Fibroblast of mammary gland (primary cell): ENCODE results near the gene BMPR1A.
A peak's percentile ranks its signal among the peaks of the same experiment; 100 is the strongest.

Experiments
- DNase-seq: peaks from one replicate; pipeline ENCODE4 v3.0.0-alpha.2; 2010; ENCODE audit warnings: low read depth
- H3K4me3 ChIP-seq: 2 replicates; pipeline ENCODE4 v1.5.1; 2011; ENCODE audit warnings: low read depth, mild to moderate bottlenecking, low read length, moderate library complexity; ENCODE audit not compliant: control insufficient read depth
- TF ChIP-seq, protein P1 (sequence below): conservative IDR thresholded peaks from 2 replicates; pipeline ENCODE4 v1.5.1; 2011; ENCODE audit warnings: low read depth, low read length, inconsistent platforms; ENCODE audit not compliant: control insufficient read depth, insufficient read depth

BMPR1A gene

DNA sequence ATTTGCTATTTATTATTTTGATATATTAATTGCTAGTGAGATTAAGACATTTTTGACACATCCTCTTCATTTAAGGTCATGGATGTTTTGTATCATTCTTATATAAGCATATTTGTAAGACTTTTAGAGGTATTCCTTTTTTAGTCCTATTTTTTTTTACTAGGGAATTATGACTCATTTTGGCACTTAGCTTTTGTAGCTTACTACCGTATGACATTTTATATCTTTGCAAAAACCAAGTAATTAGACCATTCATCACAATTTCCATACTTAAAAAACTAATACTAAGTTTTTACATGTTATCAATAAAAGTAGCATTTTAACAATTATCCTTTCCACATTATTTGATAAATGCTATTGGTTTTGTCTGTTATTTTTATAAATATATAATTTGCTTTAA is 41.6 kb downstream of the BMPR1A start:
- DNase-seq: peak; percentile 38
- TF ChIP-seq, protein P1, sequence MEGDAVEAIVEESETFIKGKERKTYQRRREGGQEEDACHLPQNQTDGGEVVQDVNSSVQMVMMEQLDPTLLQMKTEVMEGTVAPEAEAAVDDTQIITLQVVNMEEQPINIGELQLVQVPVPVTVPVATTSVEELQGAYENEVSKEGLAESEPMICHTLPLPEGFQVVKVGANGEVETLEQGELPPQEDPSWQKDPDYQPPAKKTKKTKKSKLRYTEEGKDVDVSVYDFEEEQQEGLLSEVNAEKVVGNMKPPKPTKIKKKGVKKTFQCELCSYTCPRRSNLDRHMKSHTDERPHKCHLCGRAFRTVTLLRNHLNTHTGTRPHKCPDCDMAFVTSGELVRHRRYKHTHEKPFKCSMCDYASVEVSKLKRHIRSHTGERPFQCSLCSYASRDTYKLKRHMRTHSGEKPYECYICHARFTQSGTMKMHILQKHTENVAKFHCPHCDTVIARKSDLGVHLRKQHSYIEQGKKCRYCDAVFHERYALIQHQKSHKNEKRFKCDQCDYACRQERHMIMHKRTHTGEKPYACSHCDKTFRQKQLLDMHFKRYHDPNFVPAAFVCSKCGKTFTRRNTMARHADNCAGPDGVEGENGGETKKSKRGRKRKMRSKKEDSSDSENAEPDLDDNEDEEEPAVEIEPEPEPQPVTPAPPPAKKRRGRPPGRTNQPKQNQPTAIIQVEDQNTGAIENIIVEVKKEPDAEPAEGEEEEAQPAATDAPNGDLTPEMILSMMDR: no peak

DNA sequence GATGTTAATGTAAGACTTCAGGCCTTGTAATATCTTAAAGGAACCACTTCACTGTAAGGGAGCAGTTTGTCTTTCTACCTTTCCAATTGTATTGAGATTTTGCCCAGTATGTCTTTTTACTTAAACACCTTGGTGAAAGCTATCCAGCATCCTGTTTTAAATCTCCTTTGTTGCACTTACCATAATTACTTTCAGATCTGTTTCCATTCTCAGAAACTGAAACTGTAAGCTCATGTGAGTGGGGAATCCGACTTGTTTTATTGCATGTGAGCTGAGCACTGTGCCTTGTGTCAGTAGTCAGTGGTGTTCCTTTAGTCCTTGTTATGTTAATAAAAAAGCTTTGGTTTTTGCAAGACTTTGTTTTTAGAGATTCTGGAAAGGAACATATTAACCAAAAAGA is 42.2 kb downstream of the BMPR1A start:
- TF ChIP-seq, protein P1: no peak
- peak; percentile 53 for DNase-seq

More for the DNA sequence above, 41.6 kb downstream of the BMPR1A start:
- H3K4me3 ChIP-seq: no peak overlapping the region

DNA sequence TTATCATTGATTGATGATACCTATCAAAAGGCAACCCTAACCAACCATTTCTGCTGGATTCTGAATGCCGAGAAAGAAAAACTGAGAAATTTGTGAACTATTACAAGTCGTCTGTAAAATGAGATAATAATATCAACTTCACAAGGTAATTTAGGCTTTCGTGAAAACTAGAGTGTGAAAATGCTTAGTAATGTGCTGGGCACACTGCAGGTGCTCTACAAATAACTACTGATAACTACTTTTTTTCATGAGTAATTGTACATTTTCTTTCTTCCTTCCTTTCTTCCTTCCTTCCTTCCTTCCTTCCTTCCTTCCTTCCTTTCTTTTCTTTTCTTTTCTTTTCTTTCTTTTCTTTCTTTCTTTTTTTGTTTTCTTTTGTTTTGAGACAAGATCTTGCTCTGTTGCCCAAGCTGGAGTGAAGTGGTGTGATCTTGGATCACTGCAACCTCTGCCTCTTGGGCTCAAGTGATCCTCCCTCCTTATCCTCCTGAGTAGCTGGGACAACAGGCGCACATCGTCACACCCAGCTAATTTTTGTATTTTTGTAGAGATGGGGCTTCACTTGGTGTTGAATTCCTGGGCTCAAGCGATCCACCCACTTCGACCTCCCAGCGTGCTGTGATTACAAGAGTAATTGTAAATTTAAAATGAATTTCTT is 42.9 kb downstream of the BMPR1A start:
- TF ChIP-seq, protein P1: no peak
- no peak for DNase-seq
- no peak overlapping the region for H3K4me3 ChIP-seq

More for the DNA sequence above, 42.2 kb downstream of the BMPR1A start:
- H3K4me3 ChIP-seq: no peak overlapping the region

DNA sequence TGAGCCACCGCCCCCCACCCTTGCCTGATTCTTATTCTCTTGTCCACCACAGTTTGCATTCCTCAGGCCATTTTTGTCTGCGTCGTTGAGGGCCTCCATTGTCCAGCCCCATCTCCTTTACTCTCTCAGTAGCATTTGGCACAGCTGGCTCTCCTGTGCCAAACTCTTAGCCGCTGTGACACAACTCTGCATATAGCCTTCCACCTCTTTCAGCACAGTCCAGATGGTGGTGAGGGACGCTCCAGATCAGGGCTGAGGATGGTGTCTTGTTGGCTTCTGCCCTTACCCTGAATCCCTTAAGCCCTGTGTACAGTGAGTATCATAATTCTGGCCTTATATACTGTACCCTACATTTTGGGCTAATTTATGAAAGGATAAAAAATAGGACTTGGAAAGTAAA is 45.6 kb downstream of the BMPR1A start:
- no peak overlapping the region for H3K4me3 ChIP-seq
- DNase-seq: no peak
- TF ChIP-seq, protein P1: no peak

DNA sequence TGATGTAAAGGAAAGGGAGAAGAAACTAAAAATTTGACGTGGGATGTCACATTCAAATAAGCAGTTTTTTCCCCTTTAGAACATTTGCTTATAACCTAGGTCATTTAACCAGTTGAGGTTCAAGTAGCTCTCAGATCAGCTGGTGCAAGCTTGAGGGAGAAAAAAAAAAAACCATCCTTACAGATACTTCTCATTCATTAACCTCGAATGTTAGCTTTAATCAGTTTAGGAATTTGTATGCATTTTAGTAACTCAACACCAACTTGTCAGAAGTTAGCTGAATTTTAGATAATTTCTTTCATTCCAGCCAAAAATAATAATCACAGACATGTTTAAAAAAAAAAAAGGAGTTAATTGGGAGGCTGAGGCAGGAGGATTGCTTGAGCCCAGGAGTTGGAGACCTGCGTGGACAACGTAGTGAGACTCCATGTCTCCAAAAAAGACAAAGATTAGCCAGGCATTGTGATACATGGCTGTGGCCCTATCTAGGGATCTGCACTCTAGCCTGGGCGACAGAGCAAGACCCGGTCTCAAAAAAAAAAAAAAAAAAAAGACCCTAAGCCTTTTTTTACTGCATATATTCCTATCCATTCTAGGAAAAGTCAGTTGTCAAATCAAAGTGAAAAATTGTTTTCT is 46.2 kb downstream of the BMPR1A start:
- no peak overlapping the region for H3K4me3 ChIP-seq
- TF ChIP-seq, protein P1: no peak
- DNase-seq: no peak

DNA sequence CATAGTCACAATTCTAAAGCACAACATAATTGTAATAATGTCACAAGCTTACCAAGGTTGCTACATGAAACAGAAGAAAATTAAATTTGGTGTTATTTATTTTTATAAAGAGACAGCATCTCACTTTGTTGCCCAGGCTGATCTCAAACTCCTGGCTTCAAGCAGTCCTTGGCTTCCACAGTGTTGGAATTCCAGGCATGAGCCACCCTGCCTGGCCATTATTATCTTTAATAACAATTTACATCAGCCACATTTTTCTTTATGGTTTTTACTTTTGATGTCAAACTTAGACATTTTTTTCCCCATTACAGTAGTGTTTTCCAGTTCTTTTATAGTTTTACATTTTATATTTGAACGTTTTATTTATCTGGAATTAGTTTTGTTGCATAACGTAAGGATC is 46.7 kb downstream of the BMPR1A start:
- H3K4me3 ChIP-seq: no peak overlapping the region
- no peak for DNase-seq
- TF ChIP-seq, protein P1: no peak
